HepG2 (cell line): ENCODE data around the gene LRP5. TPM values are rescaled to one million over a fixed set of nuclear protein-coding genes. Genes with fewer than 3 reads are reported as not detected.

Experiments
- AHDC1 ChIP-seq: sonication (generic); formaldehyde crosslinking; IDR thresholded peaks from 2 replicates; pipeline ENCODE4 v1.5.1; 2020; ENCODE audit warnings: mild to moderate bottlenecking, missing genetic modification reagents, borderline replicate concordance
- ATF2 ChIP-seq: sonication (generic); formaldehyde crosslinking; IDR thresholded peaks from 2 replicates; pipeline ENCODE4 v1.4.0; 2020; ENCODE audit warnings: missing genetic modification reagents
- ERF ChIP-seq: IDR thresholded peaks from 2 replicates; pipeline ENCODE4 v1.6.1; 2018; ENCODE audit warnings: missing biosample characterization, missing genetic modification reagents
- ETV6 ChIP-seq: sonication (generic); formaldehyde crosslinking; conservative IDR thresholded peaks from 2 replicates; pipeline ENCODE4 v1.4.0; 2020; ENCODE audit warnings: missing genetic modification reagents
- FOSL1 ChIP-seq: sonication (generic); formaldehyde crosslinking; IDR thresholded peaks from 2 replicates; pipeline ENCODE4 v1.9.0; 2021; ENCODE audit warnings: missing genetic modification reagents, borderline replicate concordance
- HMG20B ChIP-seq: conservative IDR thresholded peaks from 2 replicates; pipeline ENCODE4 v1.6.1; 2016; ENCODE audit warnings: missing genetic modification reagents, missing compliant biosample characterization
- HMGA1 ChIP-seq: sonication (generic); formaldehyde crosslinking; conservative IDR thresholded peaks from 2 replicates; pipeline ENCODE4 v1.4.0; 2020; ENCODE audit warnings: missing genetic modification reagents
- HNF4A ChIP-seq: sonication (generic); formaldehyde crosslinking; IDR thresholded peaks from 2 replicates; pipeline ENCODE4 v1.4.0; 2020; ENCODE audit warnings: missing genetic modification reagents
- KLF6 ChIP-seq: IDR thresholded peaks from 2 replicates; pipeline ENCODE4 v1.8.0; 2016; ENCODE audit warnings: missing biosample characterization, missing genetic modification reagents
- NCOA1 ChIP-seq: sonication (generic); formaldehyde crosslinking; IDR thresholded peaks from 2 replicates; pipeline ENCODE4 v1.9.0; 2021; ENCODE audit warnings: missing genetic modification reagents
- NKX3-1 ChIP-seq: sonication (generic); formaldehyde crosslinking; IDR thresholded peaks from 2 replicates; pipeline ENCODE4 v1.5.0; 2020; ENCODE audit warnings: missing genetic modification reagents
- NPAS2 ChIP-seq: sonication (generic); formaldehyde crosslinking; IDR thresholded peaks from 2 replicates; pipeline ENCODE4 v1.8.0; 2022; ENCODE audit warnings: mild to moderate bottlenecking, missing genetic modification reagents, borderline replicate concordance
- PRDM4 ChIP-seq: sonication (generic); formaldehyde crosslinking; IDR thresholded peaks from 2 replicates; pipeline ENCODE4 v1.9.0; 2021; ENCODE audit warnings: missing genetic modification reagents, borderline replicate concordance
- SOX5 ChIP-seq: IDR thresholded peaks from 2 replicates; pipeline ENCODE4 v1.6.1; 2016; ENCODE audit warnings: borderline replicate concordance
- TFDP1 ChIP-seq: IDR thresholded peaks from 2 replicates; pipeline ENCODE4 v1.6.1; 2016; ENCODE audit warnings: missing compliant biosample characterization, missing genetic modification reagents, borderline replicate concordance
- TFDP2 ChIP-seq: sonication (generic); formaldehyde crosslinking; IDR thresholded peaks from 2 replicates; pipeline ENCODE4 v1.4.0; 2020; ENCODE audit warnings: missing genetic modification reagents
- ZNF337 ChIP-seq: sonication (generic); formaldehyde crosslinking; IDR thresholded peaks from 2 replicates; pipeline ENCODE4 v1.5.1; 2020; ENCODE audit warnings: missing genetic modification reagents, low read depth, mild to moderate bottlenecking, borderline replicate concordance
- ZNF460 ChIP-seq: sonication (generic); formaldehyde crosslinking; IDR thresholded peaks from 2 replicates; pipeline ENCODE4 v1.5.1; 2020; ENCODE audit warnings: missing genetic modification reagents, mild to moderate bottlenecking, borderline replicate concordance
- polyA plus RNA-seq, 8 experiments: library from polyadenylated mRNA; depleted of rRNA in 3 of 8; stranded (reverse) in 7 of 8; unstranded in 1 of 8; fragments of >200 nt; fragmentation: Illumina TruSeq in 4 of 8; extraction: Trizol in 4 of 8; gene quantifications; 2 replicates each; pipeline versions ENCODE4 v1.2.1 to v1.2.3, GENCODE V29; 2011 to 2016; ENCODE audit warnings: low read depth in 4 of 8, missing spikeins in 1 of 8, mixed read lengths in 1 of 8; ENCODE audit not compliant: insufficient read depth in 1 of 8
- total RNA-seq, 5 experiments: library from RNA; depleted of rRNA; stranded (reverse); fragments of >200 nt; fragmentation: Illumina TruSeq; extraction: Trizol; gene quantifications; 2 replicates each; pipeline ENCODE4 v1.2.3, GENCODE V29; 2016; ENCODE audit warnings: low read depth in 1 of 5

LRP5 gene
- total and polyA plus RNA-seq, 2 of the 13 experiments (the other 11 are each of a cell fraction or from before 2014, with no cell fraction given), result 40.4 to 64.0 TPM

- TF ChIP-seq TFDP2 (CRISPR knock-in tag), result no peak
- TF ChIP-seq NPAS2 (CRISPR knock-in tag), result no peak
- 0 out of 2 replicates have a peak, but pooled peaks have one; percentile 24 for TF ChIP-seq ATF2 (CRISPR knock-in tag)
- TF ChIP-seq NCOA1 (CRISPR knock-in tag), result no peak
- peak; percentile 49; the same call in 1 of the 2 replicates for TF ChIP-seq SOX5 (CRISPR knock-in tag)
- no peak for TF ChIP-seq PRDM4
- 0 out of 2 replicates have a peak, but pooled peaks have one; percentile 34 for TF ChIP-seq ERF (CRISPR knock-in tag)
- no peak for TF ChIP-seq NKX3-1 (CRISPR knock-in tag)
- no peak for TF ChIP-seq ZNF460 (CRISPR knock-in tag)
- no peak; the same call in 1 of the 2 replicates for TF ChIP-seq TFDP1
- TF ChIP-seq AHDC1 (CRISPR knock-in tag), result no peak
- TF ChIP-seq KLF6 (CRISPR knock-in tag), result no peak
- no peak for TF ChIP-seq HMGA1
- TF ChIP-seq ETV6, result no peak
- no peak for TF ChIP-seq ZNF337 (CRISPR knock-in tag)
- 0 out of 2 replicates have a peak, but pooled peaks have one; percentile 29 for TF ChIP-seq HMG20B
- no peak for TF ChIP-seq FOSL1 (CRISPR knock-in tag)
- peak; percentile 23; the same call in 1 of the 2 replicates for TF ChIP-seq HNF4A (CRISPR knock-in tag)
Observed at GRCh38 chr11:68373815-68374501, 61.6 kb downstream of the LRP5 start (continued).
